Psoas muscle (tissue), 7 donors: ENCODE data around the gene ENOPH1. TPM values are rescaled to one million over a fixed set of nuclear protein-coding genes. Genes with fewer than 3 reads are reported as not detected.

ENCODE experiments used
- polyA plus RNA-seq, 3 donors: library from polyadenylated mRNA; stranded (reverse); fragments of 200-250 nt; gene quantifications; one replicate each; pipeline ENCODE4 v1.2.3, GENCODE V29; 2013
- total RNA-seq, 4 donors: library from RNA; stranded (reverse); fragmentation: NEBNext Ultra II Directional in 2 of 4; extraction: Animal tissue kit (Norgen Biotek cat#: 25700) in 2 of 4; gene quantifications; one replicate each; pipeline versions ENCODE4 v1.2.1 to v1.2.4, GENCODE V29; 2021 to 2023
- donor health status: healthy with polysubstance abuse.
- donor health status: DM: no; HTN: no; CAD: no; lungs with moderate emphysema.
- donor health status: Bipolar disorder and iron deficiency.
- donor health status: healthy.
- donor health status: DM: no; HTN: no; CAD: no.
- donor health status: DM: no; HTN: no; CAD: no.
- donor health status: DM: yes; HTN: yes; CAD: no.

The ENOPH1 gene
- total and polyA plus RNA-seq, 7 donors, result 9.1 to 27.7 (median 12.5) TPM

Other genes with a start within 250 kb of the ENOPH1 start
- gene HNRNPD, start 56.6 kb upstream of the ENOPH1 start, total RNA-seq, result 100 to 1,000 TPM in 3 of 4 donors, 10 to 100 TPM in 1; 82.0 to 139 (median 115) TPM
- gene HNRNPD, start 56.6 kb upstream of the ENOPH1 start, polyA plus RNA-seq, result 100 to 1,000 TPM in 2 of 3 donors, 10 to 100 TPM in 1; 92.7 to 158 (median 117) TPM
- 100 to 1,000 TPM; 145 to 379 (median 316) TPM for gene HNRNPDL, start 128 bp upstream of the ENOPH1 start, total RNA-seq
- 100 to 1,000 TPM; 362 to 488 (median 370) TPM for gene HNRNPDL, start 128 bp upstream of the ENOPH1 start, polyA plus RNA-seq
- 1 to 10 TPM; 2.6 to 4.6 (median 4.0) TPM for gene TMEM150C, start 131.4 kb downstream of the ENOPH1 start, total RNA-seq
- 1 to 10 TPM; 3.2 to 5.8 (median 3.6) TPM for gene TMEM150C, start 131.4 kb downstream of the ENOPH1 start, polyA plus RNA-seq